K562 (cell line): ENCODE data around the gene POMGNT1. TPM values are rescaled to one million over a fixed set of nuclear protein-coding genes. Genes with fewer than 3 reads are reported as not detected.
A peak's percentile ranks its signal among the peaks of the same experiment; 100 is the strongest.

Experiments used
- AFF4 ChIP-seq: sonication (generic); formaldehyde crosslinking; IDR thresholded peaks from 2 replicates; pipeline ENCODE4 v1.8.0; 2023; ENCODE audit warnings: mild to moderate bottlenecking, missing genetic modification reagents
- E2F5 ChIP-seq: sonication (generic); formaldehyde crosslinking; IDR thresholded peaks from 2 replicates; pipeline ENCODE4 v1.8.0; 2022; ENCODE audit warnings: mild to moderate bottlenecking, missing genetic modification reagents
- FOXJ2 ChIP-seq: fragments of 200-800 bp; sonication (Bioruptor generic); IDR thresholded peaks from 2 replicates; pipeline ENCODE4 v1.6.1; 2016; ENCODE audit warnings: missing genetic modification characterization, missing compliant biosample characterization
- GTF3C2 ChIP-seq: IDR thresholded peaks from 3 replicates; pipeline ENCODE4 v1.6.1; 2011; ENCODE audit warnings: borderline replicate concordance, mild to moderate bottlenecking, moderate library complexity; ENCODE audit not compliant: insufficient read length; ENCODE audit errors: extremely low read depth
- MTF1 ChIP-seq: fragments of 250-450 bp; sonication (Bioruptor Pico); IDR thresholded peaks from 2 replicates; pipeline ENCODE4 v1.9.0; 2021; ENCODE audit warnings: moderate library complexity, mild to moderate bottlenecking, inconsistent platforms, borderline replicate concordance
- ZNF224 ChIP-seq: sonication (generic); formaldehyde crosslinking; IDR thresholded peaks from 2 replicates; pipeline ENCODE4 v1.8.0; 2022; ENCODE audit warnings: mild to moderate bottlenecking, missing genetic modification reagents
- polyA plus RNA-seq, 8 experiments: library from polyadenylated mRNA; depleted of rRNA in 4 of 8; stranded (reverse) in 5 of 8; unstranded in 3 of 8; fragments of >200 nt; fragmentation: Nextera tagmentation in 2 of 8; fragmentation: Illumina TruSeq in 1 of 8; extraction: Ambion mirVana in 2 of 8; extraction: Trizol in 1 of 8; gene quantifications; 2 replicates each; pipeline versions ENCODE4 v1.2.1 to v1.2.3, GENCODE V29; 2011 to 2014; ENCODE audit warnings: inconsistent platforms in 1 of 8, missing spikeins in 1 of 8
- total RNA-seq, 7 experiments: library from RNA; depleted of rRNA in 6 of 7; stranded (reverse); fragments of >200 nt in 6 of 7; fragmentation: Illumina TruSeq in 2 of 7; extraction: Trizol in 2 of 7; gene quantifications; 2 replicates each; pipeline versions ENCODE4 v1.2.1 to v1.2.3, GENCODE V29; 2011 to 2021; ENCODE audit warnings: low replicate concordance in 1 of 7
- TF ChIP-seq, protein P1 (sequence below), 2 experiments: fragments of 450-650 bp in 1 of 2; IDR thresholded peaks; 2 replicates each; pipeline ENCODE4 v1.6.1; 2011 to 2017; ENCODE audit warnings: low read depth in 2 of 2, antibody characterized with exemption in 1 of 2, borderline replicate concordance in 1 of 2, low read length in 1 of 2, mild to moderate bottlenecking in 1 of 2, mixed read lengths in 1 of 2; ENCODE audit not compliant: control insufficient read depth in 1 of 2
- TF ChIP-seq, protein P2 (sequence below): fragments of 250-450 bp; sonication (Bioruptor Pico); IDR thresholded peaks from 2 replicates; pipeline ENCODE4 v1.8.0; 2021; ENCODE audit warnings: borderline replicate concordance, mild to moderate bottlenecking, moderate library complexity; ENCODE audit not compliant: poor library complexity, severe bottlenecking
- TF ChIP-seq, protein P3 (sequence below): fragments of 250-450 bp; sonication (Bioruptor Pico); IDR thresholded peaks from 2 replicates; pipeline ENCODE4 v1.4.0; 2020; ENCODE audit warnings: mild to moderate bottlenecking, moderate library complexity

The POMGNT1 gene
- total and polyA plus RNA-seq, 9 of the 15 experiments (the other 6 are each of a cell fraction or from before 2014, with no cell fraction given): 14.1 to 58.9 (median 37.8) TPM

DNA sequence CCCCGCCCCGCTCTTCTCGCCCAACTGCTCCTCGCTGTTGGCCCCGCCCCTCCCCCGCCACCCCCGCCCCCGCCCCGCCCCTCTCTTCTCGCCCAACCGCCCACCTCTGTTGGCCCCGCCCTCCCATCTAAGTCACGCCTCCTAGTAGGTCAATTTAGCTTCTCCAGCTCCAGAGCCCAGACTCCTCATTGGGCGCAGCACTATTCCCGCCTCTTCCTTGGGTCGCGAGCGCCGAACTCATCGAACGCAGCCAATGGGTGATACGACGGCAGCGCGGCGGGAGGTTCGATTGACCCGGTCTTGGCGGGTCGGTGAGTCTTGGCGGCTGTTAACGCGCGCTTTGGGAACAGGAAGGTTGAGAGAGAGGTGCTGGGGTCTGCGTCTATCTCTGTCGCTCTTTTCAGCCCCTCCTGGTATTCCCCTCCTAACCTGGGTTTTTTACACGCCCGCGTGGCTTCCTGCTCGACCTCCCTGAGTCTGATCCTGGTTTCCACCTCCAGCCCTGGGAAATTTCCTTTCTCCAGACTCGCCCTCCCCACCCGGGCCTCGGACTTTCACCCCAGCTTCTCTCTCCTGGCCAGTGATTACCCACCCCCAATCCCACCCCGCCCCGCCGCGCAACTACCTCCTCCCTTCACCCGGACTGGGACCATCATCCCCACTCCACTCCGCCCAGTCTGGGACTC, 49.3 kb upstream of the POMGNT1 start, which contains the start of gene RAD54L (continued):
- TF ChIP-seq, protein P1, sequence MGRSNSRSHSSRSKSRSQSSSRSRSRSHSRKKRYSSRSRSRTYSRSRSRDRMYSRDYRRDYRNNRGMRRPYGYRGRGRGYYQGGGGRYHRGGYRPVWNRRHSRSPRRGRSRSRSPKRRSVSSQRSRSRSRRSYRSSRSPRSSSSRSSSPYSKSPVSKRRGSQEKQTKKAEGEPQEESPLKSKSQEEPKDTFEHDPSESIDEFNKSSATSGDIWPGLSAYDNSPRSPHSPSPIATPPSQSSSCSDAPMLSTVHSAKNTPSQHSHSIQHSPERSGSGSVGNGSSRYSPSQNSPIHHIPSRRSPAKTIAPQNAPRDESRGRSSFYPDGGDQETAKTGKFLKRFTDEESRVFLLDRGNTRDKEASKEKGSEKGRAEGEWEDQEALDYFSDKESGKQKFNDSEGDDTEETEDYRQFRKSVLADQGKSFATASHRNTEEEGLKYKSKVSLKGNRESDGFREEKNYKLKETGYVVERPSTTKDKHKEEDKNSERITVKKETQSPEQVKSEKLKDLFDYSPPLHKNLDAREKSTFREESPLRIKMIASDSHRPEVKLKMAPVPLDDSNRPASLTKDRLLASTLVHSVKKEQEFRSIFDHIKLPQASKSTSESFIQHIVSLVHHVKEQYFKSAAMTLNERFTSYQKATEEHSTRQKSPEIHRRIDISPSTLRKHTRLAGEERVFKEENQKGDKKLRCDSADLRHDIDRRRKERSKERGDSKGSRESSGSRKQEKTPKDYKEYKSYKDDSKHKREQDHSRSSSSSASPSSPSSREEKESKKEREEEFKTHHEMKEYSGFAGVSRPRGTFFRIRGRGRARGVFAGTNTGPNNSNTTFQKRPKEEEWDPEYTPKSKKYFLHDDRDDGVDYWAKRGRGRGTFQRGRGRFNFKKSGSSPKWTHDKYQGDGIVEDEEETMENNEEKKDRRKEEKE (IDR thresholded peaks at IDR 0.05; ENCODE audit: borderline replicate concordance in 1 of 2, control insufficient read depth in 1 of 2, low read depth in 2 of 2, low read length in 1 of 2): no peak
- TF ChIP-seq E2F5 (CRISPR knock-in tag) (no peak), FOXJ2 (no peak), MTF1 (no peak), AFF4 (CRISPR knock-in tag) (no peak), ZNF224 (CRISPR knock-in tag) (no peak), GTF3C2 (no peak)
- TF ChIP-seq, protein P2, sequence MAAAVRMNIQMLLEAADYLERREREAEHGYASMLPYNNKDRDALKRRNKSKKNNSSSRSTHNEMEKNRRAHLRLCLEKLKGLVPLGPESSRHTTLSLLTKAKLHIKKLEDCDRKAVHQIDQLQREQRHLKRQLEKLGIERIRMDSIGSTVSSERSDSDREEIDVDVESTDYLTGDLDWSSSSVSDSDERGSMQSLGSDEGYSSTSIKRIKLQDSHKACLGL (CRISPR knock-in tag): peak; percentile 42
- TF ChIP-seq, protein P3, sequence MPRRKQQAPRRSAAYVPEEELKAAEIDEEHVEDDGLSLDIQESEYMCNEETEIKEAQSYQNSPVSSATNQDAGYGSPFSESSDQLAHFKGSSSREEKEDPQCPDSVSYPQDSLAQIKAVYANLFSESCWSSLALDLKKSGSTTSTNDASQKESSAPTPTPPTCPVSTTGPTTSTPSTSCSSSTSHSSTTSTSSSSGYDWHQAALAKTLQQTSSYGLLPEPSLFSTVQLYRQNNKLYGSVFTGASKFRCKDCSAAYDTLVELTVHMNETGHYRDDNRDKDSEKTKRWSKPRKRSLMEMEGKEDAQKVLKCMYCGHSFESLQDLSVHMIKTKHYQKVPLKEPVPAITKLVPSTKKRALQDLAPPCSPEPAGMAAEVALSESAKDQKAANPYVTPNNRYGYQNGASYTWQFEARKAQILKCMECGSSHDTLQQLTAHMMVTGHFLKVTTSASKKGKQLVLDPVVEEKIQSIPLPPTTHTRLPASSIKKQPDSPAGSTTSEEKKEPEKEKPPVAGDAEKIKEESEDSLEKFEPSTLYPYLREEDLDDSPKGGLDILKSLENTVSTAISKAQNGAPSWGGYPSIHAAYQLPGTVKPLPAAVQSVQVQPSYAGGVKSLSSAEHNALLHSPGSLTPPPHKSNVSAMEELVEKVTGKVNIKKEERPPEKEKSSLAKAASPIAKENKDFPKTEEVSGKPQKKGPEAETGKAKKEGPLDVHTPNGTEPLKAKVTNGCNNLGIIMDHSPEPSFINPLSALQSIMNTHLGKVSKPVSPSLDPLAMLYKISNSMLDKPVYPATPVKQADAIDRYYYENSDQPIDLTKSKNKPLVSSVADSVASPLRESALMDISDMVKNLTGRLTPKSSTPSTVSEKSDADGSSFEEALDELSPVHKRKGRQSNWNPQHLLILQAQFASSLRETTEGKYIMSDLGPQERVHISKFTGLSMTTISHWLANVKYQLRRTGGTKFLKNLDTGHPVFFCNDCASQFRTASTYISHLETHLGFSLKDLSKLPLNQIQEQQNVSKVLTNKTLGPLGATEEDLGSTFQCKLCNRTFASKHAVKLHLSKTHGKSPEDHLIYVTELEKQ (CRISPR knock-in tag): no peak
